Ascending aorta (tissue), 2 donors: ENCODE measurements around the gene AFF3. TPM values are rescaled to one million over a fixed set of nuclear protein-coding genes. Genes with fewer than 3 reads are reported as not detected.
"Not testable (repeated sequence)": the region's sequence is repeated elsewhere in the genome, so short reads cannot be mapped to it uniquely, and the experiment has no call there.

ENCODE experiments used
- DNase-seq, 2 donors: peaks; one replicate each; pipeline ENCODE4 v3.0.0-alpha.2; 2019; ENCODE audit warnings: low spot score in 2 of 2
- H3K27ac ChIP-seq, 2 donors: fragments of 200-600 bp; sonication (generic); one replicate each; pipeline ENCODE4 v1.5.1; 2016 to 2017; ENCODE audit warnings: mild to moderate bottlenecking in 1 of 2
- H3K27me3 ChIP-seq: fragments of 200-600 bp; sonication (generic); one replicate; pipeline ENCODE4 v1.5.1; 2017
- H3K36me3 ChIP-seq, 2 donors: fragments of 200-600 bp; sonication (generic); one replicate each; pipeline ENCODE4 v1.5.1; 2016
- H3K4me1 ChIP-seq, 2 donors: fragments of 200-600 bp; sonication (generic); one replicate each; pipeline ENCODE4 v1.5.1; 2016 to 2017; ENCODE audit warnings: mild to moderate bottlenecking in 1 of 2
- H3K4me3 ChIP-seq, 2 donors: fragments of 200-600 bp; sonication (generic); one replicate each; pipeline ENCODE4 v1.5.1; 2016 to 2017; ENCODE audit warnings: mild to moderate bottlenecking in 1 of 2
- H3K9me3 ChIP-seq, 2 donors: fragments of 200-600 bp; sonication (generic); one replicate each; pipeline ENCODE4 v1.5.1; 2016
- CTCF ChIP-seq, 3 experiments: fragments of 200-600 bp in 2 of 3; fragments of 450-650 bp in 1 of 3; sonication (generic) in 2 of 3; IDR thresholded peaks; one replicate each; pipeline ENCODE4 v1.5.1; 2016 to 2019; ENCODE audit warnings: antibody characterized with exemption in 3 of 3, mild to moderate bottlenecking in 1 of 3, moderate library complexity in 1 of 3
- intact Hi-C: fragments of 100-400 bp; cut with DNase I; formaldehyde crosslinking; loops from one replicate; pipeline ENCODE4 v1.15.1; 2023
- total RNA-seq: library from RNA; depleted of rRNA; stranded (reverse); fragments of >200 nt; gene quantifications from one replicate; pipeline ENCODE4 v1.1.0, GENCODE V29; 2016

The AFF3 gene
- total RNA-seq, 1 donor from 2014 or later: 7.1 TPM

GRCh38 chr2:99507937-99508818, 634.2 kb downstream of the AFF3 start:
- Histone ChIP-seq H3K27ac (no peak overlapping the region), H3K4me1 (peaks cover 0 to 5% of the 10 kb centered on the region in 2 donors), H3K9me3 (no peaks in the 10 kb centered on the region), H3K27me3 (no peaks in the 10 kb centered on the region), H3K36me3 (no peaks in the 10 kb centered on the region), H3K4me3 (no peak overlapping the region)
- TF ChIP-seq CTCF (IDR thresholded peaks at IDR 0.05): no peak
- intact Hi-C loops: no loop called here
- no peak for DNase-seq

DNA sequence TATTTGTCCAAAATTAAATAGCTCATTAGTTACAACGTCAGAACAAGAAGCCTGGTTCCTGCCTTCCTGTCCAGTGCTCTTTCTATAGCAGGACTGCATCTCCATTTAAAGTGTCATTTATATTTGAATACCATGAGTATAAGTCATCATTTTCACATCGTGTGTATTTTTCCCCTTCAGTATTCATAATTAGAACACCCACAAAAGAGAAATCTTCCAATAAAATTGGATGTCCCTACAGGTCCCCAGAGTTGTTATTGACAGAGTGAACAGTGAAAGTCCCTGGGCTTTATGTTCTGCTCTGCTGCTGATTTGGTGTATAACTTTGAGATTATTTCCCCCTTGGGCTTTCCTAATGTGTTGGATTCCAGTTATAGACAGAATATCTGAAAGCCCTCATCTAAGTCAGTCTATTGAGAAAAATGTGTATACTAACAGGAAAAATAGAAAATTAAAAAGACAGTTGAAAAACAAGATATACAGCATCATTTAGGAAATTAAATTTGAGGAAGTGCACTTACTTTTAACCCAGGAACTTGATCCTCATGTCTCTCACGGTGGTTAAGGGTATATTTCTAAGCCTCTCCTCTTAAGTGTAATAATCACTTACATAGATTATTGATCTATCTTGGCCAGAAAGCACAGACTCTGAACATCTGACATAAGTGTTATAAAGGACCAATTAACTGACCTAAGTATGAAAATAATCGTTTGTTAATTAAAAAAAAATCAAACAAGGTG, 637.4 kb downstream of the AFF3 start:
- Histone ChIP-seq H3K9me3 (no peaks in the 10 kb centered on the region), H3K27ac (no peak overlapping the region), H3K4me1 (no peaks in the 10 kb centered on the region), H3K4me3 (no peak overlapping the region), H3K27me3 (no peaks in the 10 kb centered on the region), H3K36me3 (no peaks in the 10 kb centered on the region)
- no peak for TF ChIP-seq CTCF (IDR thresholded peaks at IDR 0.05)
- intact Hi-C loops: no loop called here
- no peak for DNase-seq

GRCh38 chr2:99503662-99504416, 638.6 kb downstream of the AFF3 start:
- DNase-seq, H3K27me3 ChIP-seq, H3K27ac ChIP-seq, H3K4me1 ChIP-seq, H3K9me3 ChIP-seq, H3K4me3 ChIP-seq, H3K36me3 ChIP-seq, intact Hi-C loops: not testable (repeated sequence)

DNA sequence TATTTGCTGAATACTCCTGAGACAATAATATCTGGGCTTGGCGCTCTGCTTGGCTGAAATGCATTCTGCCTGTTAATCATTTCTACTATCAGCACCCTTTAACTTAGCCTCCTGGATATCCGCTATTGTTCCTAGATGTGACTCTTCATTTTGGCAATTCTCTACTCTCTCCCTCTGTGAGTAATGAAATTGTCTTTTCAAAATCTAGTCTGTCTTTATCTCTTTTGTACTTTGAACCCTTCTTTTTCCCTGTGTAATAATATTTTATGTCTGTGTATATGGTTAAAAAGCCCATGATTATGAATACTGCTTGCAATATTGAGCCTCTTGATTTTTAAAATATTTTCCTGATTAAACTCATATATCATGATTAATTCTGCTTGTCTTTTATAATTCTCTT, 646.4 kb downstream of the AFF3 start:
- Histone ChIP-seq H3K27ac (no peak overlapping the region), H3K4me3 (no peak overlapping the region)
- intact Hi-C loops: loop anchor here (10.0 kb wide), 1 partner anchor 1069 kb away; the partner anchor contains the start of gene PDCL3

More for the DNA sequence above, 646.4 kb downstream of the AFF3 start:
- Histone ChIP-seq H3K36me3 (no peaks in the 10 kb centered on the region), H3K27me3 (no peaks in the 10 kb centered on the region), H3K4me1 (no peaks in the 10 kb centered on the region), H3K9me3 (no peaks in the 10 kb centered on the region)
- DNase-seq: no peak
- no peak for TF ChIP-seq CTCF (IDR thresholded peaks at IDR 0.05)

Other genes with a start within 250 kb of the AFF3 start
- gene LONRF2, start 179.9 kb upstream of the AFF3 start, total RNA-seq: 7.6 TPM